HS-5 (cell line): Measurements from ENCODE around the gene KCNAB1.
"Not testable (repeated sequence)": the region's sequence is repeated elsewhere in the genome, so short reads cannot be mapped to it uniquely, and the experiment has no call there.

Experiments
- DNase-seq: peaks from one replicate; pipeline ENCODE4 v3.0.0-alpha.2; 2012; ENCODE audit warnings: low read depth

KCNAB1 gene

DNA sequence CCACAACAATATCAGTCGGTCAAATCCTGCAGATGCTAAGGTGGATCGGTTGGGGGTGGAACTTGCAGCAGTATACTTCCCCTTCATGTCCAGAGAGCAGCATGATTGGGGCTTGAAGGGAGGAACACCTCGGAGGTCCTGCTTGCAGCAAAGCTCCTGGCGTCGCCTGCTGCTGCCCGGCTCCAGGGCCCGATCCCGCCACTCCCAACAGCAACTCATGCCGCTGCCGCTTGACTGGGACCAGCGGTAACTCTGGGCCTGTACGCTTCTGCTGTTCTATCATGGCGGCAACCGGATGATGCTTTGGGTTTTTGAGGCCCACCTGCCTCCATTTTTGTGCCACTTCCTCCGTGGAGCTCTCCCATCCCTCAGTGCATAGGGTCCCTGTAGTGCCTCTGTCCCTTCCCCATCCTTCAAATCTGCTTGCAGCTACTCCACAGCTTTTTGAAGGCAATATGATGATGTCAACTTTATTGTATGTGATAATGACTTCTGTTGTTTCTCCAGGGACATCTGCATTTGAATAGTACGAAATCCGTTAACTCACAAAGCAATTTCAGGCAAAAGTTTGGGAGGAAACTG is 56.3 kb downstream of the KCNAB1 start:
- no peak for DNase-seq

DNA sequence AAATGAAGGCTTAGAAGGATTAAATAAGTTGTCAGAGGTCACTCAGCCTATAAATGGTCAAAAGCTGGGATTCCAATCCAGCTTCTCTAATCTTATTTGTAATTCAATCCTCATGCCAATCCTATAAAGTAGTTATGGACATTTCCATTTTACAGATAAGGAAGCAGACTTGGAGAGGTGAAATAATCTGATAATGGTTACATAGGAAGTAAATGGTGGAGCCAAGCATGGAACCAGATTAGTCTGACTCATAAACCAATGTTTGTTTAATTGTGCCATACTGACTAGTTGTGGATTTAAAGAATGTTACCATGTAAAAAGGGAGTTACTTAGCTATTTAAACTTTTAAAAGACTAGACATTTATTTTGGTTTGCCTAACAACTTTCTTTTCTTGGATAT is 59.7 kb downstream of the KCNAB1 start:
- peak; percentile 15 for DNase-seq

DNA sequence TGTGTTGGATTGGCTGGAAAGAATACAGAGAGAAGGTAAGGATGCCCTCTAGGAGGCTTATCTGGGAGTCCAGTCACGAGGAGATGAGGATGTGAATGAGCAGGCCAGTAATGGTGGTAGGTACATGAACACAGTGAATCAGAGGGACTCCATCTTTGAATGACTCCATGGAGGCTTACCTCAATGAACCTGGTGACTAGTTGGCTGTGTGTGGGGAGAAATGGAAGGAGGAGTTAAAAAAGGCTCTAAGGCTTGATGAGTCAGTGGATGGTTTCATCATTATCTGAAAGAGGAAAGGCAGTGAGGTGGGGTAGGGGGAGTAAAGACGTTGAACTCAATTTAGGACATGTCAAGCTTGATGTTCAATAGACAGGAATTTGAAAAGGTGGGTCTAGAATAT is 61.1 kb downstream of the KCNAB1 start:
- peak; percentile 36 for DNase-seq

DNA sequence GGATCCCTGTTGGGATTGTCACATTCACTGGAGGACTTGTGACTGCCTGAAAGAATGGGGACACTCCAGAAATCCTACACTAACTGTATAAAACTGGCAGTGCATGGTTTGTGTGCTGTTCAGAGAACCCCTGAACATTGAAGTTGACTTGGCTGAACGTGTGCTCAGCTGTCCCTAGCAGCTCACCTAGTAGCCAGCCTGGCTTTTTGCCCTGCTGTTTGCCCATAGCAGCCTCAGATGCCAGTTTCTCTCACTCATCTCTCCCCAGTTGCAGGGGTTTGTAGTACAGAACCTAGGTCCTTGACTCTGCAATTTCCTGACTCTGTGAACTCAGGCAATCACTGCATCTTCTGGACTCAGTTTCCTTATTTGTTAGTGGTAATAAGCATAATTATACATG is 63.0 kb downstream of the KCNAB1 start:
- DNase-seq: no peak

DNA sequence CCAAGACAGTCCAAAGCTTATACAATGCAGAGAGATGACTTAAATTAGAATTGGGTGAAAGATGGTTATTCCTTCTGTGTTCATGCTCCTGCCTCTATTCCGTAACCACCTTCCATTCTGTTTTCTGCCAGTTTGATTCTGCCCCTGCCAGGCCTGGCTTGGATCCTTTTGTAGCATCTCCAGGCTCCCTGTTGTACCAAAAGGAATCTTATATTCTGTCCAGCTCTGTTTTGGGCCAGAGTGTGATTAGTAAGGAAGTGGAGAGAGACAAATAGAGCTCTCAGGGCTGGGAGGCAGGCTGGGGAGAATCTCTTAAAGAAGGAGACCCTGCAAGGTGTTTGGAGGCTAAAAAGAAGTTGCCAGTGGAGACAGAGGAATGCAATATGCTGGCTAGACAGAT is 63.8 kb downstream of the KCNAB1 start:
- DNase-seq: no peak

DNA sequence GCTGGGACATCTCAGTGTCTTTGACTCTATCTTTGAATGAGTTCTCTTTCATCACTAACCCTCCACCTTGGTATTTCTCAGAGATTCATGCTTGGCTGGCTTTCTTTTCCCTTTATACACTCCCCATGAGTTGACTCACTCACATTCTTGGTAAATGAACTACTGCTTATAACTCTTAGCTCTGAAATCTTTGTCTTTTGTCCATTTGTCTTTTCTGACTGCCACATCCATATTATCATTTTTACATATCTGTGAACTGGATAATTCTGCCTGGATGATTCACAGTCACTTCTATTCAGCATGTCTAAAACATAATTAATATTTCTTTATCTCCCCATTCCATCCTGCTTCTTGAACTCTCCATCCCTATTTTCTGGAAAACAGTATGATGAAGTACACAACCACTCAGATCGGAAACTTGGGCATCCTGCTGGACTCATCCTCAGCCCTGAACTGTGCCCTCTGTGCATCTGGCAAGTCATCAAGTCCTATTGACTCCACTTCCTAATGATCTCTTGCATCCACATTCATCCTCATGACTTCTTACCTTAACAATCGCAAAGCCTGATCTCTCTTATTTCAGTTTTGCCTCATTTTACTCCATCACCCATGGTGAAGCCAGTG is 66.9 kb downstream of the KCNAB1 start:
- DNase-seq: peak; percentile 52

DNA sequence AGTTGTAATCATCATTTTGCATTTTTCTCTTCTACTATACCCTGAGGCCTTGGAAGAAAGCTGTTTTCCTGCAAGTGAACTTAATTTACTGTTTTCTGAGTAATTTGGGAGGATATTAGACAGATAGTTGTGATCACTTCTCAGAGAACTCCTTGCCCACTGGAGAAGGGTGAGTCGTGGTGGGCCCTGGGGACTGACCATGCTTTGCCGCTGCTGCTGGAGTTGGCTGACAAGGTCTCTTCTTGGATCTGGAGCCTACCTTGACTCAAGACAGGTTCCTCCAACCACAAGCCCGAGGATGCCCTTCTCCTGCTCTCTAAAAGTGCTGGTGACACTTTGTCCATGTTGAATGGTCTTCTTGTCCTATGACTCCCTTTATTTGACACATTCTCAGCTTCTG is 68.4 kb downstream of the KCNAB1 start:
- no peak for DNase-seq

DNA sequence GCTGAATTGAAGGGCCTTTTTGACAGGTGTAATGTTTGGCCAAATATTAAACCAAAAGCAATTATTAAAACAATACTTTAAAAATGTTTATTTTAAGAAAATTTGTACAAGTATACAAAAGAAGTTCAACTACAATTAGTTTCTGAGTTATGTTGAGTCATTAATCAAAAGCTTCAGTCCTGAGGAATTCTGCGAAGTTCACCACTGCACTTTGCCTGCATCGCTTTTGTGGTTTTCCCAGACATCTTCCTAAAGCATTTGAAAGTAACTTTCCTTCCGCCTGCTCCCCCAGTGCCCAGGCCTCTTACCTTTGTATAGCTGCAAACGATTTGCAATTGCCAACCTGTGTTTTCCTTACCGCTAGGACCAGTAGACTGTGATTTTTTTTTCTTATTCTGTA is 69.5 kb downstream of the KCNAB1 start:
- DNase-seq: no peak

DNA sequence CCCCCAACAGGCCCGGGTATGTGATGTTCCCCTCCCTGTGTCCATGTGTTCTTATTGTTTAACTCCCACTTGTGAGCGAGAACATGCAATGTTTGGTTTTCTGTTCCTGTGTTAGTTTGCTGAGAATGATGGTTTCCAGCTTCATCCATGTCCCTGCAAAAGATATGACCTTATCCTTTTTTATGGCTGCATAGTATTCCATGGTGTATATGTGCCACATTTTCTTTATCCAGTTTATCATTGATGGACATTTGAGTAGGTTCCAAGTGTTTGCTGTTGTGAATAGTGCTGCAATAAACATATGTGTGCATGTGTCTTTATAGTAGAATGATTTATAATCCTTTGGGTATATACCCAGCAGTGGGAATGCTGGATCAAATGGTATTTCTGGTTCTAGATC is 74.6 kb downstream of the KCNAB1 start:
- DNase-seq: not testable (repeated sequence)

DNA sequence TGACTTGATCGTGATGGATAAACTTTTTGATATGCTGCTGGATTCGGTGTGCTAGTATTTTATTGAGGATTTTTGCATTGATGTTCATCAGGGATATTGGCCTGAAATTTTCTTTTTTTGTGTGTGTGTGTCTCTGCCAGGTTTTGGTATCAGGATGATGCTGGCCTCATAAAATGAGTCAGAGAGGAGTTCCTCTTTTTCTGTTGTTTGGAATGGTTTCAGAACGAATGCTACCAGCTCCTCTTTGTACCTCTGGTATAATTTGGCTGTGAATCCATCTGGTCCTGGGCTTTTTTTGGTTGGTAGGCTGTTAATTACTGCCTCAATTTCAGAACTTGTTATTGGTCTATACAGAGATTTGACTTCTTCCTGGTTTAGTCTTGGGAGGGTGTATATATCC is 76.8 kb downstream of the KCNAB1 start:
- not testable (repeated sequence) for DNase-seq

DNA sequence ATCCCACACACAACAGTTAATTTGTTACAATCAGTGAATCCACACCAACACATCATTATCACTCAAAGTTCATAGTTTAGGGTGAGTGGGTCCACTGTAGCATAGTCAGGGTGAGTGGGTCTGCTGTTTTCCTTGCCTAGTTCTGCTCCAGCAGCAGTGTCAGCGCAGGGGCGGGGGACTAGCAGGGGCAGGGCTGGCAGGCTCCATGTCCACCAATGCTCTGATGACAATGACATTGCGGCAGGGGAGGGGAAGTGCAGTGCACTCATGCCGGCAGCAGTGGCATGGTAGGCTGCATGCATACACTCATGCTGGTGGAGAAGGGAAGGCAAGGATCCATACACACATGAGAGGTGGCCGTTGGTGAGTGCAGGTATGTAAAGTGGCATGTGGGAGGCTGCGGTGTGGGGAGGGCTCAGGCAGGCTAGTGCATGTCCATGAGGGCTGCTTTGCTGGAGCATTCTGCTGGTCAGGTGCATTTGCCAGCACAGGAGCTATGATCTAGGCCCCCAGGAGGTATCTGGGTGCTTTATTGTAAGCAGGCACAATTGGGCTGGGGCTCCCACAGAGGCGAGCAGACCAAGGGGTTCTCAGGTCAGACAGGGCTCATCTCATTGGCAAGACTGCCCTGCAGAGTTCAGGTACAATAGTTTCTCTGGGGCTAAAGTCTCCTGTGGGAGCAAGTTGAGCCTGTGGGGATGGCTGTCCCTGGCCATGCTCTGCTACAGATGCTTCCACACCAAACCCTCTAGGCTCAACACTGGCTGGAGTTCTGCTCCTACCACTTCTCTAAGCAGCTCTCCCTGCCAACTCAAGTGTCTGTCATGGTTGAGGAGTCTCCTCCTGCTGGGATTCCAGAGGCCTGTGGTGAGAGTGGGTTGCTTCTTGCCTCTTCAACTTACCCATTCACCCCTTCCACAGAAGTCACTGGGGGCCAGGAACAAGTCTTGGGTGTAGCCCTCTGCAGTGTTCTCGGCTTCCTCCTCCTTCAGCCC is 81.3 kb downstream of the KCNAB1 start:
- DNase-seq: no peak

DNA sequence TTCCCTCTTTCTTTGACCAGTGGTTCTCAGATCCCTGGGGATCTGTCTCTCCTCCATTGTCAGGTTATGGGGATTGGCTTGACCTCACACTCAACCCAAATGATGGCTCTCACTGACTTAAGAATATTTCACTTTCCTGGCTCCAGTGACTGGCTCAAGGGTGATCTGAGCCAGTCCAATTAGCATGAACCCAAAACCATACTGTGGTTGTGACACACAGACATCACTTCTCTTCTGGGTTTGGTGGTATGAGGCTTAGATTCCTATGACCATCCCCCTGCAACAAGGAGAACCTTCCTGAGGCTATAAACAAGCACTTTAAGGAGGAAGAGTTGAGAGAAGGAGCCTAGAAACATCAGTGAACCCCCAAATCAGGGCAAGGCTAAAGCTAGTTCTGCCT is 85.8 kb downstream of the KCNAB1 start:
- DNase-seq: no peak

DNA sequence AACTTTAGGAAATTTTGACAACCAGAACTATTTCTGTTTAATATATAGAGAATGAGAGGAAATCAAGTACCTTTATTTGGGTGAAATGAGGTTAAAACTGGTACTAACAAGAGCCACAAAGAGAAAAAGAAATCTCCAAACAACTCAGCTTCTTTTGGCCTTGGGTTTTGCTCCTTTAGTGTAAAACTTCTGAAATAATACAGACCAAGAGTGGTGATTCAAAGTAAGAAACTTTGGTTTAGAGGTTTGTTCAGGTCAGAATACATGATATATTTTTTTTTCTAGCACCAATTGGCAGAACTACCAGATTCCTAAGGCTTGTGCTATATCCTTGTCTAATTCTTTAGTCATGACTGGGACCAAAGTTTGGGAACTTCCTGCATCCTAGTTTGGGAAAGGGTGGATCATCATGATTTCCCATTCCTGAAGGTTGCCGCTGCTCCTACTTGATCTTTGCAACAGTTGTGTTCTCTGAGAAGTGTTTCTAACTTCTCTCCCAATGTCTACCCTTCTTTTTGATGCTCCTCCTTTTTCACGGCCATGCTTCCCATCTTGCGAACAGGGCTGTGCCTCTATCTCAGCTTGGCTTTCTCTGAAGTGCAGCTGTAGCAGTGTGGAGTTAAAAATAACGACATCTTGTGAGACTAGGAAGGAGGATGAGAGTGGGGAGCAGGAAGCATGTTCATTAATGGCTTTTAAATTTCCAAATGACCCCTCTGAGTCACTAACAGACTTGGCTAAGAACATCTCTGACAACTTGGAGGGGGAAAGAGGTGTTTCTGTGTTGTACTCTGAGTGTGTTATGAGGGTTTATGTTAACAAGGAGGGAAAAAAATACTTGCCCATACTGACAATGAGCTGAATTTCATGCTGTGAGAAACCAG is 87.7 kb downstream of the KCNAB1 start:
- DNase-seq: peak; percentile 82

DNA sequence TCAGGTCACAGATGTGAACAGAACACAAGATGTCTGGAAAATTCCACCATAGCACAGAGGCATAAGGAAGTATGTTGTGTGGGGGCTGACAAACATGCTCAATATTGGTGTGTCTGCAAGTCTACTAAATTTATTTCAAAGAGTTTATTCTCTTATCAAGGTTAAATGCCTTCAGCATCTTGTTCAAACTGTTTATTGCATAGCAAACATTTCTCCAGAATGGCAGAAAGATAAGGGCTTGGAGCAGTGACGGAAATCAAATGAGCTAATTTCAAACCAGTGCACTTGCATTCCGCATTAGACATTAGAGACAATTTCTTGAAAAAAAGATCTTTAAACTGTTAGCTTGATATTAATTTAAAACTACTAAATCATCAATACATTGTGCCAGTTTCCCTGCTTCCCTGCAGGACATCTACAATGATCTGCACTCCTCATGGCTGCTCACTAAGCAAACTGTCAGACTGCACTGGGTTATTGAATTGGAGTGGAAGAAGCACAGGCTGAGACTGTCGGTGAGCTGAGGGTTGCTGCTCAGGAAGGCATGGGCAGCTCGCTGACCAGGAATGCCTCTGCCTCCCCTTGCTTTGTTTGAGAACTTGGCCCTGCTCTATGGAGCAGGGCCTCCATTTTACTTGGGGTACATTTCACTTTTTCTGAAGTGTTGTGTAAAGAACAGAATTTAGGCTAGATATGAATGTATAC is 89.4 kb downstream of the KCNAB1 start:
- DNase-seq: no peak

DNA sequence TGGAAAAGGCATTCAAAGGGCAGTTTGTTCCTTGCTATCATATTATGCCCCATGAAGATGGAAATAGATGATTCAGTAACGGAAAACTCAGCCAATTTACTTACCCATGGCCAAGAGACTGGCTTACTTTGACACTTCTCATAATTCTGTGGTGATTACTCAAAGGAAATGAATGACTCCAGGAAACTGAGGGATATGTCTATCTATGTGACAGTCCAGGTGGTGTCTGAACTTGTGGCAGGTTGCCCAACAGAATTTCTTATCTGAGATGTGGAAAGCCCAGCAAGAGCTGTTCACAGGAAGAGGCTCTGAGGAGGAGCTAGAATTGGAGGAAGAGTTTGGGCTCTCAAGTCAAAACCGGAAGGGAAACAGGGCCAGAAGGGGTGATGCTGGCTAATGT is 91.2 kb downstream of the KCNAB1 start:
- DNase-seq: peak; percentile 90

DNA sequence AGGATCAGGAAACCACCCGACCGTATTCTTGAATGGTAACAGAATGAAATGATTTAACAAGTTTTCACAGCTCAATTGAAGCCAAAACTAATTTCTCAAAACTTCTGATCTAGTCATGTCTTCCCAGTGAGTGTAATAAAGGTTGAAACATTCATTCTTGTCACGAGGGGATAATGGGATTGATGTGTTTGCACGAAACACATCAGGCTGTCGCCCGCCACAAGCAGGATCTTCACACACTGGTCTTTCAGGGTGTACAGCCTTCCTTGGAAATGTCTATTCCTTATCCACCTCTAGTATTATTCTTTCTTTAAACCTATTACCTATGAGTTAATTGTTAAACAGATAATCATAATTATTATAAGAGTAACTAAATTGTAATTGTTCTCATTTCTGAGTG is 94.3 kb downstream of the KCNAB1 start:
- DNase-seq: no peak

DNA sequence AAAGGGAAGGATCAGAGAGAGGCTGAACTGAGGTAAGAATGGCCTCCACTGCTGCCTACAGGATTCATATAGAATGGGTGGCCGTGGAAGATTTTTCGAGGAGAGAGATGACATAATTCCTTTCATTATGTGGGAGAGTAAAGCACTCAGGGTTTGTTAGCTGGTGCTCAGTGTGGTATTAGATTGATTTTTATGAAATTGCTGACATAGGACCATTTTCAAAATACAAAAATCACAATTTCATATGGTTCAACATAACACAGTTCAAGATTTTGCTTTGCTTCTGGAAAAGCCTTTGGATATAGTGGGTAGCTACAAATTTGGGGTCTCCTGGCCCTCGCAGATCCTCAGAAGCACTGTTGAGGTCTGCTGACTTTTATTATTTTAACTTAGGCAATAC is 95.4 kb downstream of the KCNAB1 start:
- no peak for DNase-seq

DNA sequence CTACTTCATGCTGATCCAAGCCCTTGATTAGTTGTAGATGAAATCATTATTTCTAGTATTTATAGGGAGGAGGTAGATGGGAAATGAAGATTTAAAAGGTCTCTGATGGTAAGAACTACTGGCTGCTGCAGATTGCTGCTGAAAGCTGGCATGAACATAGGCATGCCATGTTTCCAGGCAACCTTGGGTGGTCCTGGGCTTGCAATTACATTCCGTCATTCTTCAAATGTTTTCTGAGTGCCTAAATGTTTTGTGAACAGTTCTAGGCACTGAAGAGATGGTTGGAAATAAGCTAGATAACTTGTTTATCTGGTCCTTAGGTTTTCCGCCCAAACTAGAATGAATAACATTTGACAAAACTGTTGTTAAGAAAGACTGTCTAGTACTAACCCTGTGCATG is 95.8 kb downstream of the KCNAB1 start:
- DNase-seq: no peak

DNA sequence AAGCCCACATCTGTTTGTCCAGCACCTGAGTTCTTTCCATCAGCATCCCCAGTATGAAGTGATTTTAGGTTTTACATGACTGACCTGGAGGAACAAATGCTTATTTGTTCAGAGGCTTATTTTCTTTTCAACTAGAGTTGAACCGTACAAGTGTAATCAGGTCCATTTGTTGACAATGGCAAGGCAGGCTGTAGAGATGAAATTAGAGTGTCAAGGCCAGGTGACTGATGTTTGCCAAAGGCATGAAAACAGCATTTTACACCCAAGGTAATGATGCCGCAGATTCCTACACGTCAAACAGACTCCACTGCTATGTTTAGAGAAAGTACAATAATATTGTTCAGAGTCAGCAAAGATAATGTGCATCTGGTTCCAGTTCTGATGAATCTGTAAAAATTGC is 96.5 kb downstream of the KCNAB1 start:
- no peak for DNase-seq

DNA sequence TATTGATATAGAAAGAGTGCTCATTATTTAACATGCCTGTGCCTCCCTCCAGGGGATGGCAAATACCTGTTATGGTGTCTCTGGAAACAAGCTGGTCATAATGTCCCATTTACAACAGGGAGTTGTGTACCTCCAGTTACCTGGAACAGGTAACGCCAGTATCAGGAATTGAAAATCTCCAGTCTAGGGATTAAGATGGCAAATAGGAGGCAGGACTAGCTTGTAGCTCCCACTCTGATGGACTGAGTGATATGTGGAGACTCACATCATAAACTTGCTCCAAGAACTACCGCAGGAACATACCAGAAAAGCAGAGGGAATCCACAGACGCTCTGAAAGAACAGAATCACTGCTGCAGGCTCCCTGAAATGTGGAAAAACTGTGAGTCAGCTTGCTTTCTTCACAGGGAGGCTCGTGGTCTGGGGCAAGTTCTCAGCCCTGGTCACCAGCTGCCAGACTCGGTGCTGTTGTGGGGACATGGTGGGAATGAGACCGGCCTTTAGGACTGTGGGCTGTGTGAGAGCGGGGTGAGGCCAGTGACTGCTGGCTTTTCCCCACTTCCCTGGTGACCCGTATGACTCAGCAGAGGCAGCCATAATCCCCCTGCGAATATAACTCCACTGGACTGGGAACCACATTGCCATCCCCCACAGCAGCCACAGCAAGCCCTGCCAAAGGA is 97.4 kb downstream of the KCNAB1 start:
- no peak for DNase-seq

DNA sequence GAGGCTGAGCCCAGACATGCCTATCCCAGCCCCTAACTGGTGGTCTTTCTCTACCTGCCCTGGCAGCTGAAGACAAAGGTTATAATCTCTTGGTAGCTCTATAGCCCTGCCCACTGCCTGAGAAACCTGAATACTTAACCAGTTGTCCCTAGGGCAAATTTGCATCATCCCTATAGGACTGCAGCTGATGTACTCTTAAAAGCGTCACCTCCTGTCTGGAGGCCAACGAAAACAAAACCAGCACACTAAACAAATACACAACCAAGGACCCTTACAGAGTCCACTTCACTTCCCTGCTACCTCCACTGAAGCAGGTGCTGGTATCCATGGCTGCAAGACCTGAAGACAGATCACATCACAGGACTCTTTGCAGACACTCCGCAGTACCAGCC is 98.0 kb downstream of the KCNAB1 start:
- no peak for DNase-seq
